ENCODE data around the gene FOXE3.
"Not testable (repeated sequence)": the region's sequence is repeated elsewhere in the genome, so short reads cannot be mapped to it uniquely, and the experiment has no call there.

FOXE3 gene

DNA sequence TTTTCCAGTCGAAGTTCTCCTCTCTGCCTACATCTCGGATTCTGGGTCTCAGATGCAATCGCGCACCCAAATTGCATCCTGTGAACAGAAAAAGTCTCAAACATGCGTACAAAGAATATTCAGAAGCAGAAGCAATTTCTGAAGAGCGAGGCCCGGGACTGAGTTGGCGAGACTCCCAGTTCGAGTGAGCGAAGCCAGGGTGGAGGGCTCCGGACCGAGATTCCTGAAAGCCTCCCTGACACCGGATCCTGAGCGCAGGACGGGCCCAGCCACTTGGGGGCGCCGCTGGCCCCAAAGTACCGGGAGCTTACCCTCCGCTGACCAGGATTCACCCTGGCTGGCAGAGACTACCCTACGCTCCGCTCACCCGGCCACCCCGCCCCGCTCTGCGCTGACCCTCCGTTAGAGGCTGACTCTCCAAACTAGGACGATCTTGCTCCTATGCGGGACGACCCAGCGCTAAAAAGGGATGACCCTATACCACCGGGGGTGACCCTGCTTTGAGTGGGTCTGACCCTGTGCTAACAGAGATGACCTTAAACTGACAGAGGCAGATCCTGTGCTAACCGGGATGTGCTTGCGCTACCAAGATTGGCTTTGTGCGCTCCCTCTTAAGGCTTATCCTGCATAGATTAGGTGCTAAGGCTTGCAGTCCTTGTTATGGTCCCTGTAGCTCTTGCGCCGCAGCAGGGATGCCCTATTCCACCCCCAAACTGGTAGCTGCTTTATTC lies 33.9 kb downstream of the FOXE3 start:
- no peak for DNase-seq (ENCODE audit: low read depth)

DNA sequence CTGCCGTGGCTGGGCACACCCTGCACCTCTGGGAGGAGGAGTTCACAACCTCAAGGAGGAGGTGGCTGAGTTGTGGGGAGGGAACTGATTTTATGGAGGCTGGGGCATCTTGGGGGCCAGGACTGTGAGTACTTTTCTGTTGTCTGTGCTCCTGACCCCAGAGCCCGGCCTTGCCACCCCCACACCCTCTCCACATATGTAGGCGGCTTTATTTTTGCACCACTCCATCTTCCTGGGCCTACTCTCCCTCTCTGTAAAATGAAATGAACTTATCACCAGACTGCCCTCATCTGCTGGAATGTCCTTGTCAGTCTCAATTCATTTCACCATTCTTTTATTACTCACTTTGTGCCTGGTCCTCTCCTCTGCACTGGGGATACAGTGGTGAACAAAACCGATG lies 34.5 kb downstream of the FOXE3 start:
- DNase-seq (ENCODE audit: low read depth) = no peak

DNA sequence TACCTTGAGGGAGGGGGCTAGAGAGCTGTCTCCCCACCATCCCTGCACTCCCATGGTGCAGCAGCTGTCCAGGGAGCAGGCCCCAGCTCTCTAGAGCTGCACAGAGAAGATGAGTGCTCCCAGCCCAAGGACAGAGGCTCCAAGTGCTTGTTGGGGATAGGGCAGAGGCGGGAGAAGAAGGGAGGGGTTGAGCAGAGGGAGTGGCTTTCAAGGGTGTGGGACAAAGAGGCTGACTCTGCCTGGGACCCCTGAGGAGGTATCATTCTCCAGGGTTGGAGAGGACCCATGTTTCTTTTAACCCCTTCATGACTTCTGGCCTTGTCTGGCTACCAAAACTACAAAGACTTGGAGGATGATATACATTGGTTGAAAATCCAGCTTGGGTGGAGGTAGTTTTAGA lies 36.3 kb downstream of the FOXE3 start:
- DNase-seq (ENCODE audit: low read depth) = no peak

DNA sequence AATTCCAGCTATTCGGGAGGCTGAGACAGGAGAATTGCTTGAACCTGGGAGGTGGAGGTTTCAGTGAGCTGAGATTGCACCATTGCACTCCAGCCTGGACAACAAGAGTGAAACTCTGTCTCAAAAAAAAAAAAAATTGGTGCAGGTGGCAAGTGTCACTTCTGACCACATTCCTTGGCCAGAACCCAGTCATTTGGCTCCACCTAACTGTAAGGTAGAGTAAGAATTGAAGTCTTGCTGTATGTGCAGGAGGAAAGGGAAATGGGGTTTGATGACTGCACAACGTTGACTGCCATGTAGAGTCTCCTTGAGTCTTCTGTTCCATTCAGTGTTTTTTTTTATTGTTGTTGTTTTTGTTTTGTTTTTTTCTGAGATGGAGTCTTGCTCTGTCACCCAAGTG lies 37.8 kb downstream of the FOXE3 start:
- not testable (repeated sequence) for DNase-seq (ENCODE audit: low read depth)

DNA sequence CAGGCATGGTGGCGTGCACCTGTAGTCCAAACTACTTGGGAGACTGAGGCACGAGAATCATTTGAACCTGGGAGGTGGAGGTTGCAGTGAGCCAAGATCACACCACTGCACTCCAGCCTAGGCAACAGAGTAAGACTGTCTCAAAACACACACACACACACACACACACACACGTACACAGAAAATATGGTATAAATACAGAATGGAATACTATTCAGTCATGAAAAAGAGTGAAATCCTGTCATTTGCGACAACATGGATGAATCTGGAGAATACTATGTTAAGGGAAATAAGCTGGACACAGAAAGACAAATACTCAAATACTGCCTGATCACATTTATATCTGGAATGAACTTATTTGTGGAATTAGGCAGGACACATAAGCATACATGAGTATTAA lies 40.2 kb downstream of the FOXE3 start:
- no peak for DNase-seq (ENCODE audit: low read depth)

DNA sequence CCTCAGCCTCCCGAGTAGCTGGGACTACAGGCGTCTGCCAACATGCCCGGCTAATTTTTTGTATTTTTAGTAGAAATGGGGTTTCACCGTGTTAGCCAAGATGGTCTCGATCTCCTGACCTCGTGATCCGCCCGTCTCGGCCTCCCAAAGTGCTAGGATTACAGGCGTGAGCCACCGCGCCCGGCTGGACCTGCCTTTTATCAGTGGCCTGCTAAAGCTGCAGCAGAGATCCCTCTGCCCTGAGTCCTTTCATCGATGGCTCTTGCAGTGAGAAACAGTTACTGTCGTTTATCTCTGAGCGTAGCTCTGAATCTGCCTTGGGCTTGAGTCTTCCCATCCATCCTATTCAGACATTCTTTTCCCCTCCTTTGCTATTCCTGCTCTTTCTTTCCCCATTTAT lies 41.5 kb downstream of the FOXE3 start:
- DNase-seq (ENCODE audit: low read depth) = not testable (repeated sequence)

DNA sequence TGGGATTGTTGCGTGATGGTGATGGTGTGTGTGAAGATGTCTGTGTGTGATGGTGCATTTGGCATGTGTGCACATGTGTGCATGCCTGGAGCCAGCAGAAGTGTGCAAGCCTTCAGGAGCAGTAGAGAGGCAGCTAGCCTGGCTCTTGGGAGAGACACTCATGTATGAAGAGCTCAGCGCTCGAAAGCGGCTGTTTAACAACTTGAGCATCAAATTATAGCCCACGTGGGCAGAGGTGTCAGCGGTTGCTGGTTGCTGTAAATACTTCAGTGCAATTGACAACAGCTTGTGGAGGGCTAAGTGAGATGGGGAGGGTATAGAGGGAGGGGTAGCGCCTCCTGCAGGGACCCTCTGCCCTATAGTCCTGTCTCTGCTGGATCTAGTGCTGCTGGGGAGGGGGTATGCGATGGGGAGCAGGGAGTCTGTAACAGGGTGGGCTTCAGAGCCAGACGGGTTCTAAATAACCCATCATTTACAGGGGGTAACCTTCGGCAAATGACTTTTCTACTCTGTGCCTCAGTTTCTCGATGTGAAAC lies 43.2 kb downstream of the FOXE3 start:
- DNase-seq (ENCODE audit: low read depth) = no peak

DNA sequence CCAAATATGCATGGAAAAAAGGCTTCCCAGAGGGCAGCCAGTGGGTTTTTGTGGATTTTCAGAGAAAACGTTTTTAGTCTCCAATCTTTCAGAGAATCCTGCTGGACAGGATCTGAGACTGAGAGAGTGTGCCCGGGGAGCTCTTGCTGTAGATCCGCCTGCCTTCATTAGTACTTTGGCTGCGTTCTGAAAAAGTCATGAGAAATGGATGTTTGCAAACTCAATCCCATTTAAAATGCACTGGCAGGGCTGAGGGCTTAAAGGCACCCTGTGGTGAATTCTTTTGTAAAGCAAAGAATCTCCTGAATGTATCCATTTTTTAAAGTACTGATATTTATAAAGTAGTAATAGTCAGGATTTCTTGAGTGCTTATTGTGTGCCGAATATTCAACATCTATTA lies 44.0 kb downstream of the FOXE3 start:
- no peak for DNase-seq (ENCODE audit: low read depth)

DNA sequence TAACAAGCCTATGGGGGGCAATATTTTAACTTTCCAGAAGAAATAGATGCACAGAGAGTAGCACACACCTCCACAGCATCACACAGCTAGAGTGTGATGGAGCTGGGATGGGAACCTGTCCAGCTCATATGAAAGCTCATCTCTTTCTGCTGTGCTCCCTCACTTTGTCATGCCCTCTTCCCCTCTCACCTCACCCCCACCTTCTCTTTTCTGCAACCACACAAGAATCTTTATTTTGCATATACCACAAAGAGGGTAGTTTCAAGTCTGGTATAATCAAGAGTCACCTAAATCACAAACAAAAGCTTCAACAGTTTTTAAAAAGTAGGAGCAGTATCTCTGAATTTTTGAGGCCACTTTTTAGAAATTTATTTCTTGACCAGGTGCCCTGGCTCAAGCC lies 44.4 kb downstream of the FOXE3 start:
- DNase-seq (ENCODE audit: low read depth) = no peak

DNA sequence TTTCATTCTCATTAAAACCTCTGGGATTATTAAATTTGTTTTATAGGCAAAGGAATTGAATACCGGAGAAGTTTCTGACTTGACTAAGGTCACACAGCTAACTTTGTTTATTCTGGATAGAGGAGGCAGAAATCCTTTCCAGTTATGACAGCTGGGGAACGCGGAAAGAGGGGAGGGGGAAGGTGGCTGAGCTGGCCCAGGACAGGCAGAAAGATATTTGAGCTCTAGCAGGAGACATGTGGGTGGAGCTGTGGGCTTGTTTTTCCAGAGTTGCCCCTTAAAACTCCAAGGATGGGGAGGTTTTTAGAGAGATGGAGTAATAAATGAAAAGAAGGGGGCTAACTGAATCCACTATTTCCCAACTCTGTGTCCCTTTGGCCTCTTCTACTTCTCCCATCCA lies 49.5 kb downstream of the FOXE3 start:
- no peak for DNase-seq (ENCODE audit: low read depth)
